IMR-90 (cell line): ENCODE results near the gene KLK11.

Source experiments
- BHLHE40 ChIP-seq: fragments of 150-350 bp; IDR thresholded peaks from 2 replicates; pipeline ENCODE4 v1.6.1; 2016; ENCODE audit warnings: mild to moderate bottlenecking, low read depth, low read length
- CEBPB ChIP-seq: IDR thresholded peaks from 2 replicates; pipeline ENCODE4 v1.6.1; 2012; ENCODE audit warnings: low read depth, low read length, improper control_type of control experiment
- CHD1 ChIP-seq: IDR thresholded peaks from 2 replicates; pipeline ENCODE4 v1.6.1; 2012; ENCODE audit warnings: low read depth, low read length, improper control_type of control experiment
- FOS ChIP-seq: fragments of 150-350 bp; IDR thresholded peaks from 2 replicates; pipeline ENCODE4 v1.6.1; 2016; ENCODE audit warnings: low read depth, low read length
- MAFK ChIP-seq: IDR thresholded peaks from 2 replicates; pipeline ENCODE4 v1.6.1; 2012; ENCODE audit warnings: low read depth, low read length, improper control_type of control experiment
- MAZ ChIP-seq: IDR thresholded peaks from 2 replicates; pipeline ENCODE4 v1.6.1; 2012; ENCODE audit warnings: low read depth, mild to moderate bottlenecking, low read length, improper control_type of control experiment, moderate library complexity, borderline replicate concordance
- POLR2A ChIP-seq: IDR thresholded peaks from 2 replicates; pipeline ENCODE4 v1.6.1; 2012; ENCODE audit warnings: mild to moderate bottlenecking, low read depth, low read length
- RAD21 ChIP-seq: IDR thresholded peaks from 2 replicates; pipeline ENCODE4 v1.6.1; 2012; ENCODE audit warnings: low read length, improper control_type of control experiment
- RFX5 ChIP-seq: IDR thresholded peaks from 2 replicates; pipeline ENCODE4 v1.8.0; 2012; ENCODE audit warnings: low read depth, mild to moderate bottlenecking, low read length, moderate library complexity
- SMC3 ChIP-seq: fragments of 150-350 bp; IDR thresholded peaks from 2 replicates; pipeline ENCODE4 v1.6.1; 2016; ENCODE audit warnings: low read depth, mild to moderate bottlenecking, antibody characterized with exemption, low read length, moderate library complexity
- TF ChIP-seq, protein P1 (sequence below): conservative IDR thresholded peaks from 2 replicates; pipeline ENCODE4 v1.5.1; 2012; ENCODE audit warnings: mild to moderate bottlenecking, low read depth, low read length, improper control_type of control experiment

DNA sequence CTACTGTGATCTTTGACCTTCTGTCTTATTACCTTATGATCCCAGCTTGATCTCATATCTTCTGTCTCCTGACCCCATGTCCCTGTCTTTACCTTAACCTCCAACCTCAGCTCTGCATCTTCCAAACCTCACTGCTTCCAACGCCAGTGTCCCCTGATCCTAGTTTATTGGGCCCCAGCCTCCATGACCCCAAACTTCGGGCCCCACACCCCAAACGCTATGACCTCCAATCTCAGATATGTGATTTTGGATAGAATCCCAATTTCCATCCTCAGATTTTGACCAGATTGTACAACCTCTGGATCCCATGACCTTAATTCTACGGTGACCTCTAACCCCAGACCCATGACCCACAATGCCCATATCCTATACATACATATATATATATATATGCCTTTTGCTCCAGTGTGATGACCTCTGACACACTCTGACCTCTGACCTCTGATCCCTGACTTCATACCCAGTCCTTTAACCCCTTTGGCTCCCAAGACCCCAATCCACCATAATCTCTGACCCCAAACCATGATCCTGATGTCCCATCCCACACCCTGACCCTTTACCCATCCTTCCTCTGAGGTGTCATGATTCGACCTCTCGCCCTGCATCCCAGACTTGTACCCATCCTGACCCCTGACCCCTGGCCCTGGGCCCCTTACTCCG, 4.9 kb upstream of the KLK11 start:
- TF ChIP-seq RFX5 (no peak), RAD21 (no peak), MAFK (no peak), POLR2A (no peak), MAZ (no peak), CEBPB (no peak), SMC3 (no peak), CHD1 (no peak), BHLHE40 (no peak), FOS (no peak)
- TF ChIP-seq, protein P1, sequence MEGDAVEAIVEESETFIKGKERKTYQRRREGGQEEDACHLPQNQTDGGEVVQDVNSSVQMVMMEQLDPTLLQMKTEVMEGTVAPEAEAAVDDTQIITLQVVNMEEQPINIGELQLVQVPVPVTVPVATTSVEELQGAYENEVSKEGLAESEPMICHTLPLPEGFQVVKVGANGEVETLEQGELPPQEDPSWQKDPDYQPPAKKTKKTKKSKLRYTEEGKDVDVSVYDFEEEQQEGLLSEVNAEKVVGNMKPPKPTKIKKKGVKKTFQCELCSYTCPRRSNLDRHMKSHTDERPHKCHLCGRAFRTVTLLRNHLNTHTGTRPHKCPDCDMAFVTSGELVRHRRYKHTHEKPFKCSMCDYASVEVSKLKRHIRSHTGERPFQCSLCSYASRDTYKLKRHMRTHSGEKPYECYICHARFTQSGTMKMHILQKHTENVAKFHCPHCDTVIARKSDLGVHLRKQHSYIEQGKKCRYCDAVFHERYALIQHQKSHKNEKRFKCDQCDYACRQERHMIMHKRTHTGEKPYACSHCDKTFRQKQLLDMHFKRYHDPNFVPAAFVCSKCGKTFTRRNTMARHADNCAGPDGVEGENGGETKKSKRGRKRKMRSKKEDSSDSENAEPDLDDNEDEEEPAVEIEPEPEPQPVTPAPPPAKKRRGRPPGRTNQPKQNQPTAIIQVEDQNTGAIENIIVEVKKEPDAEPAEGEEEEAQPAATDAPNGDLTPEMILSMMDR: no peak
